Gastrocnemius medialis (tissue), 4 donors: Measurements from ENCODE around the gene KRT38.

Source experiments
- POLR2A ChIP-seq, 2 donors: fragments of 450-650 bp; IDR thresholded peaks; one replicate each; pipeline ENCODE4 v1.6.1; 2017; ENCODE audit warnings: antibody characterized with exemption in 2 of 2, mild to moderate bottlenecking in 2 of 2, moderate library complexity in 2 of 2
- TF ChIP-seq, protein P1 (sequence below), 5 experiments: fragments of 450-650 bp in 3 of 5; fragments of 200-600 bp in 2 of 5; sonication (generic) in 2 of 5; IDR thresholded peaks in 4 of 5; conservative IDR thresholded peaks in 1 of 5; 1 replicate in 4 of 5; 2 replicates in 1 of 5; pipeline ENCODE4 v1.5.1; 2016 to 2019; ENCODE audit warnings: antibody characterized with exemption in 5 of 5, mild to moderate bottlenecking in 3 of 5, moderate library complexity in 3 of 5

DNA sequence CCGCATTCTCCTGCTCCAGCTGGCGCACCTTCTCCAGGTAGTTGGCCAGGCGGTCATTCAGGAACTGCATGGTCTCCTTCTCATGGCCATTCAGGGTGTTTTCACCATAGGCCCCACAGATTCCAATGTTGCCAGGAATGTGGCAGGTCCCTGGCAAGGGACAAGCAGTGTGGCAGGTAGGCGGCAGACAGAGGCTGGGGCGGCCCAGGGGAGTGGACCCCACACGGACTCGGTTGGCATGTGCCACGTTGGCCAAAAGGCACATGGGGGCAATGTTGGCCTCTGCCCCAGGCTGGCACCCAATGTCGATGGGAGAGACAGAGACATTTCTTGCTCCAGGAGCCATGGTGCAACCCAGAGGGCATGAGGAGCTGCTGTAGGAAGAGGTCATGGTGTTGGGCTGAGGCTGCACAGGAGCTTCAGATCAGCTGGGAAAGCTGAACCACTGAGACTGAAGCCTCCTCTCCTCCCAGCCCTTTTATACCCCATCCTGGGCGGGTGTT is at the start of gene KRT38:
- TF ChIP-seq, protein P1, sequence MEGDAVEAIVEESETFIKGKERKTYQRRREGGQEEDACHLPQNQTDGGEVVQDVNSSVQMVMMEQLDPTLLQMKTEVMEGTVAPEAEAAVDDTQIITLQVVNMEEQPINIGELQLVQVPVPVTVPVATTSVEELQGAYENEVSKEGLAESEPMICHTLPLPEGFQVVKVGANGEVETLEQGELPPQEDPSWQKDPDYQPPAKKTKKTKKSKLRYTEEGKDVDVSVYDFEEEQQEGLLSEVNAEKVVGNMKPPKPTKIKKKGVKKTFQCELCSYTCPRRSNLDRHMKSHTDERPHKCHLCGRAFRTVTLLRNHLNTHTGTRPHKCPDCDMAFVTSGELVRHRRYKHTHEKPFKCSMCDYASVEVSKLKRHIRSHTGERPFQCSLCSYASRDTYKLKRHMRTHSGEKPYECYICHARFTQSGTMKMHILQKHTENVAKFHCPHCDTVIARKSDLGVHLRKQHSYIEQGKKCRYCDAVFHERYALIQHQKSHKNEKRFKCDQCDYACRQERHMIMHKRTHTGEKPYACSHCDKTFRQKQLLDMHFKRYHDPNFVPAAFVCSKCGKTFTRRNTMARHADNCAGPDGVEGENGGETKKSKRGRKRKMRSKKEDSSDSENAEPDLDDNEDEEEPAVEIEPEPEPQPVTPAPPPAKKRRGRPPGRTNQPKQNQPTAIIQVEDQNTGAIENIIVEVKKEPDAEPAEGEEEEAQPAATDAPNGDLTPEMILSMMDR (IDR thresholded peaks at IDR 0.05 in 4 of 5, conservative IDR thresholded peaks at IDR 0.05 in 1 of 5), result no peak
- TF ChIP-seq POLR2A (IDR thresholded peaks at IDR 0.05), result no peak
